ENCODE data around the gene DDX42. TPM values are rescaled to one million over a fixed set of nuclear protein-coding genes. Genes with fewer than 3 reads are reported as not detected.
A peak's percentile ranks its signal among the peaks of the same experiment; 100 is the strongest.

The DDX42 gene
- total and polyA plus RNA-seq, 9 of the 15 experiments (the other 6 are each of a cell fraction or from before 2014, with no cell fraction given) = 16.5 to 149 (median 87.6) TPM

- no peak for TF ChIP-seq TOE1 (IDR thresholded peaks at IDR 0.05; ENCODE audit: borderline replicate concordance)
- TF ChIP-seq TOE1 (CRISPR knock-in tag; IDR thresholded peaks at IDR 0.05; ENCODE audit: borderline replicate concordance, low read depth) = no peak
- TF ChIP-seq ZFP30 (CRISPR knock-in tag; IDR thresholded peaks at IDR 0.05; ENCODE audit: borderline replicate concordance) = no peak
- no peak for TF ChIP-seq GTF2A2 (tag; IDR thresholded peaks at IDR 0.05)
- TF ChIP-seq ZBTB33 (CRISPR knock-in tag; IDR thresholded peaks at IDR 0.05) = no peak
- TF ChIP-seq RBM15 (IDR thresholded peaks at IDR 0.05; ENCODE audit: insufficient read depth, low read length) = no peak
- TF ChIP-seq CBX3 (IDR thresholded peaks at IDR 0.05; ENCODE audit: borderline replicate concordance in 1 of 2, low read length in 2 of 2) = no peak
- TF ChIP-seq NFE2 (IDR thresholded peaks at IDR 0.05; ENCODE audit: low read depth) = no peak
- TF ChIP-seq ZSCAN32 (CRISPR knock-in tag; IDR thresholded peaks at IDR 0.05) = no peak
Measured at GRCh38 chr17:63809970-63810369, 36.0 kb downstream of the DDX42 start (continued).

- intact Hi-C loops (cut with micrococcal nuclease) = no loop called here
- Histone ChIP-seq H3K36me3 (ENCODE audit: control insufficient read depth, insufficient read depth, low read length) (peaks cover 100% of the 10 kb centered on the region), H3K4me3 (no peak overlapping the region), H3K4me1 (replicated peaks in 1 of 2; ENCODE audit: control insufficient read depth in 2 of 2, insufficient read depth in 2 of 2, low read length in 2 of 2) (no peaks in the 10 kb centered on the region), H3K4me2 (ENCODE audit: insufficient read depth, low read length) (no peak overlapping the region), H4K20me1 (replicated peaks; ENCODE audit: control insufficient read depth, insufficient read depth, low read length) (peaks cover 6% of the 10 kb centered on the region; the same call in 1 of the 2 replicates), H3K9ac (ENCODE audit: insufficient read depth in 1 of 2, low read depth in 2 of 2, low read length in 2 of 2) (no peak overlapping the region), H3K9me3 (replicated peaks; ENCODE audit: control insufficient read depth, insufficient read depth, low read depth, low read length) (no peaks in the 10 kb centered on the region), H3K9me1 (ENCODE audit: control insufficient read depth, insufficient read depth, low read length) (no peaks in the 10 kb centered on the region), H3K27ac (ENCODE audit: extremely low read depth, low read depth, low read length) (no peak overlapping the region), H3K27me3 (ENCODE audit: control insufficient read depth in 2 of 2, insufficient read depth in 2 of 2, low read length in 2 of 2) (no peaks in the 10 kb centered on the region), H3K79me2 (ENCODE audit: control insufficient read depth, insufficient read depth, low read length) (no peaks in the 10 kb centered on the region), H2AFZ (ENCODE audit: low read depth, low read length) (no peak overlapping the region)
- DNase-seq (ENCODE audit: extremely low read depth in 1 of 4, low spot score in 3 of 4) (no peak), ATAC-seq (no peak), FAIRE-seq (no peak)
- 89% methylated on average over 2 of the region's 2 CpGs for WGBS (ENCODE audit: insufficient coverage, low coverage, missing lambda C conversion rate)
- ChIA-PET POLR2A (interaction anchor here (0.8 to 3.9 kb wide), 7 partner anchors 9 to 20 kb away, joined by 3 to 15 read pairs (median 4); partner anchors contain the start of genes FTSJ3 and PSMC5), CTCF (ENCODE audit: low intra/inter-chr PET ratio) (no interaction called here)
- no TSS peak for BruUV-seq (replicated peaks)
- in situ Hi-C loops (cut with MboI) = no loop called here
- peak; percentile 51 for TF ChIP-seq MAFG (tag; conservative IDR thresholded peaks at IDR 0.05)
- peak; percentile 83 for TF ChIP-seq ZNF316 (IDR thresholded peaks at IDR 0.05)
- peak; percentile 70 for TF ChIP-seq C11orf30 (IDR thresholded peaks at IDR 0.05; ENCODE audit: low read depth)
- no peak for TF ChIP-seq FOXP1 (CRISPR knock-in tag; IDR thresholded peaks at IDR 0.05)
- no peak for TF ChIP-seq POLR2H (tag; IDR thresholded peaks at IDR 0.05; ENCODE audit: low read depth)
Measured at GRCh38 chr17:63816123-63816522, 42.2 kb downstream of the DDX42 start.
